Measurements from ENCODE around the gene ATAD2B.

DNA sequence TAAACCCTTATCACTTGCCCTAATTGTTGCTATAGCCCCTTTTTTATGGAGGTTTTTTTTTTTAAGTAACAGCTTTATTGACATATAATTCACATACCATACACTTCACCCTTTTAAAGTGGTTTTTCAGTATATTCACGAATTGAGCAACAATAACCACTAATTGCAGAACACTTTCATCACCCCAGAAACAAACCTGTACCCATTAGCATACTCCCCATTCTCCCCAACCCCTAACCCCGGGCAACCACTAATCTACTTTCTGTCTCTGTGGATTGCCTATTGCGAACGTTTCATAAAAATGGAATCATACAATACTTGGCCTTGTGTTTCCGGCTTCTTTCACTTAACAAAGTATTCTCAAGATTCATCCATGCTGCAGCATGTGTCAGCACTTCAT lies 213.6 kb downstream of the ATAD2B start:
- TF ChIP-seq, protein P1, sequence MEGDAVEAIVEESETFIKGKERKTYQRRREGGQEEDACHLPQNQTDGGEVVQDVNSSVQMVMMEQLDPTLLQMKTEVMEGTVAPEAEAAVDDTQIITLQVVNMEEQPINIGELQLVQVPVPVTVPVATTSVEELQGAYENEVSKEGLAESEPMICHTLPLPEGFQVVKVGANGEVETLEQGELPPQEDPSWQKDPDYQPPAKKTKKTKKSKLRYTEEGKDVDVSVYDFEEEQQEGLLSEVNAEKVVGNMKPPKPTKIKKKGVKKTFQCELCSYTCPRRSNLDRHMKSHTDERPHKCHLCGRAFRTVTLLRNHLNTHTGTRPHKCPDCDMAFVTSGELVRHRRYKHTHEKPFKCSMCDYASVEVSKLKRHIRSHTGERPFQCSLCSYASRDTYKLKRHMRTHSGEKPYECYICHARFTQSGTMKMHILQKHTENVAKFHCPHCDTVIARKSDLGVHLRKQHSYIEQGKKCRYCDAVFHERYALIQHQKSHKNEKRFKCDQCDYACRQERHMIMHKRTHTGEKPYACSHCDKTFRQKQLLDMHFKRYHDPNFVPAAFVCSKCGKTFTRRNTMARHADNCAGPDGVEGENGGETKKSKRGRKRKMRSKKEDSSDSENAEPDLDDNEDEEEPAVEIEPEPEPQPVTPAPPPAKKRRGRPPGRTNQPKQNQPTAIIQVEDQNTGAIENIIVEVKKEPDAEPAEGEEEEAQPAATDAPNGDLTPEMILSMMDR (IDR thresholded peaks at IDR 0.05), result no peak
- no peak for TF ChIP-seq POLR2A (IDR thresholded peaks at IDR 0.05)
